DMS53 treated with DMSO at 0.1 percent for 48 hours (cell line): ENCODE data around the gene SLC4A9.

ENCODE experiments used
- DNase-seq: peaks from one replicate; lab custom pipeline; 2025; ENCODE audit not compliant: unreplicated experiment; lab: John Stamatoyannopoulos, UW

Gene SLC4A9

DNA sequence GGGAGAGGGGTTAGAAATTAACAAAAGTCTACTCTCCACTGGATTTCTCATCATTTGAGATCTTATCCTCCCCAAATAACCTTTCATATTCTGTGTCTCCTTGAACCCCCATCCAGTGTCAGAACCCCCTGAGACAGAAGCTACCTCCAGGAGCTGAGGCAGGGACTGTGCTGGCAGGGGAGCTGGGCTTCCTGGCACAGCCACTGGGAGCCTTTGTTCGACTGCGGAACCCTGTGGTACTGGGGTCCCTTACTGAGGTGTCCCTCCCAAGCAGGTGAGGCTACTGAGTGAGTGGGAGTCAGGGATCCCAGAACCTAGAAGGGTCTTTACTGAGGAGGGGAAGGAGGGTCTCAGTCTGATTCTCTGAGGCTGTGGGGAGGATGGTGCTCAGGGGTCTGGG, 1.9 kb downstream of the SLC4A9 start:
- no peak for DNase-seq

DNA sequence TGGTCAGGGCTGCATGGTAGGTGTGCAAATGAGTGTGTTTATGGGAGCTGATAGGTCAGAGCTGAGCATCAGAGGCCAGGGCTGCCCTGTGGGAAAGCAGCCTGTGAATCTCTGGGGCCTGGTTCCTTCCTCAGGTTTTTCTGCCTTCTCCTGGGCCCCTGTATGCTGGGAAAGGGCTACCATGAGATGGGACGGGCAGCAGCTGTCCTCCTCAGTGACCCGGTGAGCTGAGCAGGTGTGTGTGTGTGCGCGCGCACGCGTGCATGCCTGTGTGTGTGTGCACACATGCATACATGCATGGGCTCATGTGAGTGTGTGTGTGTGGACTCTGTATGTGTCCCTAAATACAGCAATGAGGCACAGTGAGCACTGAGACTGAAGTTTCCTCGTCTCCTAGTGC, 2.3 kb downstream of the SLC4A9 start:
- no peak for DNase-seq

DNA sequence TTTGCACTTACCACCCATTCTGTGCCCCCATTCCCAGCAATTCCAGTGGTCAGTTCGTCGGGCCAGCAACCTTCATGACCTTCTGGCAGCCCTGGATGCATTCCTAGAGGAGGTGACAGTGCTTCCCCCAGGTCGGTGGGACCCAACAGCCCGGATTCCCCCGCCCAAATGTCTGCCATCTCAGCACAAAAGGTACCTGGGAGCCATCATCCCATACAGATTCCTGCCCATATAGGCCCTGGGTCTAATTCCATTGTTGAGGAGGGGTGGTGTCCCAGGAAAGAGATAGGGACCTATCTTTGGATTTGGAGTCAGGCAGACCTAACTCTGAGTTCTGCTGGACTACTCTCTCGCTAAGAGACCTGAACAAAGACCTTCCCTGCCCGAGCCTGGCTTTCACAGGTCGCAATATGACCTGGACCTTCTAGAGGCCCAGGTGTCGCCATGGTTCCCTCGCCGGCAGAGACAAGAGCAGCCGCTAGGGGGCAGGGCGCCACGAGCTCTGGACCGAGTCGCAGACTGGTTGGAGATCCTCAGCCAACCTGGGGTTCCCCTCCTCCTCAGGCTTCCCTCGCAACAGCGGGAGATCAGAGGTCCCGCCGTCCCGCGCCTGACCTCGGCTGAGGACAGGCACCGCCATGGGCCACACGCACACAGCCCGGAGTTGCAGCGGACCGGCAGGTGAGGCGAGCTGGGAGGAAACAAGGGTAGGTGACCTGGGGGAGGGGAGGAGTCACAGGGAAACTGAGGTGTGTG, 3.1 kb downstream of the SLC4A9 start:
- peak; percentile 61 for DNase-seq

DNA sequence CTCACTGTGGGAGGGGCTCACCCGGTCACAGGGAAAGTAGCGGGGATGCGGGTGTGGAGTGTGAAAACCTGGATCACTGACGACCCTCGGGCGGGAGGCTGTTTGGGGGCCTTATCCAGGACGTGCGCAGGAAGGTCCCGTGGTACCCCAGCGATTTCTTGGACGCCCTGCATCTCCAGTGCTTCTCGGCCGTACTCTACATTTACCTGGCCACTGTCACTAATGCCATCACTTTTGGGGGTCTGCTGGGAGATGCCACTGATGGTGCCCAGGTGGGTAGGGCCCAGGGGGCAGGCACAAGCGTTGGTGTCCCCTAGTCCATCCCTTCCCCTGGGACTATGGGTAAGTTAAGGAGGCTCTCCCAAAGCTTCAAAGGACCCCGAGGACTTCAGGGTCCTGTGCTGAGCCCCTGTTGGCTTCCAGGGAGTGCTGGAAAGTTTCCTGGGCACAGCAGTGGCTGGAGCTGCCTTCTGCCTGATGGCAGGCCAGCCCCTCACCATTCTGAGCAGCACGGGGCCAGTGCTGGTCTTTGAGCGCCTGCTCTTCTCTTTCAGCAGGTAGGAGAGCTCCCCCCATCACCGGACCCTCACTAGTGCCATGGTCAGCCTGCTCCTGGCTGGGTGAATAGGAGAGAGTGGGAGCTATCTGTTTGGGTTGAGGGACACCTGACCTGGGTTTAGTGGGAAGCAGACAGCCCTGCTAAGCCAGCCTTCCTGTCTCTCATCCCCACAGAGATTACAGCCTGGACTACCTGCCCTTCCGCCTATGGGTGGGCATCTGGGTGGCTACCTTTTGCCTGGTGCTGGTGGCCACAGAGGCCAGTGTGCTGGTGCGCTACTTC, 3.9 kb downstream of the SLC4A9 start:
- DNase-seq: no peak

DNA sequence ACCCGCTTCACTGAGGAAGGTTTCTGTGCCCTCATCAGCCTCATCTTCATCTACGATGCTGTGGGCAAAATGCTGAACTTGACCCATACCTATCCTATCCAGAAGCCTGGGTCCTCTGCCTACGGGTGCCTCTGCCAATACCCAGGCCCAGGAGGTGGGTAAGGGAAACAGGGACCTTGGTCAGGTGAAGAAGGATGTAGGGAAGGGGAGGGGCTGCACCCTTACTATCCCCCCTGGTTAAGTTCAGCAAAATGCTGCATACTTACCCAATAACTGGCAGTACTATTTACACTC, 4.4 kb downstream of the SLC4A9 start:
- DNase-seq: no peak

DNA sequence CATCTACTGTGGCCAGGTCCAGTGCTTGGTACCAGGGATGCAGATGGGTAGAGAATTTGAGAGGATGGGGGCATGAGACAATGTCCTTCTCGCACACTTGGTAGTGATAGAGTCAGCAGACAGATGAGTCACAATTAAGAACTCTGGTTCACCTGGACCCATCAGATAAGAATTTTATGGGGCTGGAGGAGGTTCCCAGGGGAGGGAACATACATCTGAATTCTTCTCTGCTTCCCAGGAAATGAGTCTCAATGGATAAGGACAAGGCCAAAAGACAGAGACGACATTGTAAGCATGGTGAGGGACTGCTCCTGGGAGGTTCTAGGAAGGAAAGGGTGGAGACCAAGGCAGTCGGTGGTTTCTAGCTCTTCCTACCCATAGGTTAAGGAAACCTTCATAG, 5.3 kb downstream of the SLC4A9 start:
- DNase-seq: no peak

DNA sequence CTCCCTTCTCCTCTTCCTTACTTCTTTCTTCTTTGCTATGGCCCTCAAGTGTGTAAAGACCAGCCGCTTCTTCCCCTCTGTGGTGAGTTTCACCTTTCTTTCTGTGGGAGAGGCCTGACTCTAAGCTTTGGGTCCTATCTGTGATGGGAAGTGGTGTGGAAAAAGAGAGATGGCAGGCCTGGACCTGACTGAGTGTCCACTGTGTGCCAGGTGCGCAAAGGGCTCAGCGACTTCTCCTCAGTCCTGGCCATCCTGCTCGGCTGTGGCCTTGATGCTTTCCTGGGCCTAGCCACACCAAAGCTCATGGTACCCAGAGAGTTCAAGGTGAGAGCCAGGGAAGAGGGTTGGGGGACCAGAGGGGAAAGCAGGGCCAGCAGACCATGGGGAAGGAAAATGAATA, 5.9 kb downstream of the SLC4A9 start:
- DNase-seq: no peak

DNA sequence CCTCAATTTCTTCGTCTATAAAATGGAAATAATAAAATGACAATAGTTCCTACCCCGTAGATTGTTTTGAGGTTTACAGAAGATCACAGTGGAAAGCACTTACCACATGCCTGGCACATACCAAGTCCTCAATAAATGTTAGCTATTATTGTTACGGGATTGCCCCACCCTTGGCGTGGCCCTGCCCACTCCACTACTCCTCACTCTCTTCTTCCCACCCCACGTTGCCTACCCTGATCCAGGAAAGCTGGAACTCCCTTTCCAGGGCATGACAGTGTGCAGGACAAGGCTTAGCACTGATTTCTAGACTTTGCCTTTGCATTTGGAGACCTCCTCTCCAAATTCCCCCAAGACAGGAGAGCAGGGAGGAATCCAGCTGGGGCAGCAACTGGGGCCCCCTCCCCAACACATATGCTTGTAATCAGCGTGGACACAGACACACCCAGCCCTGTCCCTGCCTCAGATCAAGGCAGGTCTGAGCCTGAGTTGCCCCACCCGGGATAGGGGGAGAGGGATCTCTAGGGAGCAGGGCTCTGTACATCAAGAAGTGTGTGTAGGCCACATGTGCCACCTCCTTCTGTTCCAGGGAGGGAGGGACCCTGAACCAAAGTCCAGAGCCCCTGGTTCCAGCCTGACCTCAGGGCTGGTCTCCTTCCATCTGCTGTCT, 6.7 kb downstream of the SLC4A9 start:
- no peak for DNase-seq

DNA sequence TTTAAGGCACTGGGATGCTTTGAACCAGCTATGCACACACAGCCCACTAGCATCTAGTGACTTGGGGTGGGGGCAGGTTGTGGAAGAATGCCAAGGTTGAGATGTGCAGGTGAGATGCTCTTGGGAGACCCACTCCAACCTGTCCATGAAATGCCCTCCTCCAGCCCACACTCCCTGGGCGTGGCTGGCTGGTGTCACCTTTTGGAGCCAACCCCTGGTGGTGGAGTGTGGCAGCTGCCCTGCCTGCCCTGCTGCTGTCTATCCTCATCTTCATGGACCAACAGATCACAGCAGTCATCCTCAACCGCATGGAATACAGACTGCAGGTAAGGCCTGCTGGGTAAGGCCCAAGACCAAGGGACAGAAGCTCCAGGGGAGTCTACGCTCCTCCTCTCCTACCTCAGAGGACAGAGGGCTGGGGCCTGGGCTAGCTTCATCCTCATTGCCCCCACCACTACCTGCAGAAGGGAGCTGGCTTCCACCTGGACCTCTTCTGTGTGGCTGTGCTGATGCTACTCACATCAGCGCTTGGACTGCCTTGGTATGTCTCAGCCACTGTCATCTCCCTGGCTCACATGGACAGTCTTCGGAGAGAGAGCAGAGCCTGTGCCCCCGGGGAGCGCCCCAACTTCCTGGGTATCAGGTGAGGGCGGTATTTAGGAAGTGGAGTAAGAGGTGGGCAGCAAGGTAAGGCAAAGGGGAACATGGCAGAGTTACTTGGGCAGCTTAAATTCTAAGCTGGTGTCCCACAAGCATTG, 7.4 kb downstream of the SLC4A9 start:
- DNase-seq: no peak

DNA sequence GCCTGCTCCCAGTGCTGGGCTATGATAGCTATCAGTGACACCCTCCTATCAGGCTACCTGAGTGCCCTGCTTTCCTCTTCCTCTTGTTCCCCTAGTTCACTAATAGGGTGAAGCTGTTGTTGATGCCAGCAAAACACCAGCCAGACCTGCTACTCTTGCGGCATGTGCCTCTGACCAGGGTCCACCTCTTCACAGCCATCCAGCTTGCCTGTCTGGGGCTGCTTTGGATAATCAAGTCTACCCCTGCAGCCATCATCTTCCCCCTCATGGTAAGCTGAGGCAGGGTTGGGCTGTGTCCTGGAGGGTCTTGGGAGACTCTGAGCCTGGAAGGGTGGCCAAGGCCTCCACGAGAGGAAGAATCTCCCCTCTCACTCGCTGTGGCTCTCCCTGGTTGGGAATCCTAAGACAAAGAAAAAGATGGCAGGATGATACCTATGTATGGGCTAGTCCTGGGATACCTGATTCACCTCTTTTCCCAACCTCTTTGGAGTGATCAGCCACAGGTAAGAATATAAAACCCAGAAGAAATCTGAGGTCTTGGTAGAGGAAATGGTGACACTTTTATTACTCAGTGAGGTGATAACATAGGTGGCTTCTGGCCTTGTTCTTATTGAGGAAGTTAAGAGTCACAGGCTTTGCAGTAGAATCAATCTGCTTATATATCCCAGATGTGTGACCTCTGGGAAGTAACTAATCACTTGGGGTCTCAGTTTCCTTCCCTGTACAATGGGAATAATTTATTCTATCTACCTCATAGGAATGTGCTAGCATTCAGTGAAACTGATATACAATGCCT, 11.6 kb downstream of the SLC4A9 start:
- DNase-seq: no peak

DNA sequence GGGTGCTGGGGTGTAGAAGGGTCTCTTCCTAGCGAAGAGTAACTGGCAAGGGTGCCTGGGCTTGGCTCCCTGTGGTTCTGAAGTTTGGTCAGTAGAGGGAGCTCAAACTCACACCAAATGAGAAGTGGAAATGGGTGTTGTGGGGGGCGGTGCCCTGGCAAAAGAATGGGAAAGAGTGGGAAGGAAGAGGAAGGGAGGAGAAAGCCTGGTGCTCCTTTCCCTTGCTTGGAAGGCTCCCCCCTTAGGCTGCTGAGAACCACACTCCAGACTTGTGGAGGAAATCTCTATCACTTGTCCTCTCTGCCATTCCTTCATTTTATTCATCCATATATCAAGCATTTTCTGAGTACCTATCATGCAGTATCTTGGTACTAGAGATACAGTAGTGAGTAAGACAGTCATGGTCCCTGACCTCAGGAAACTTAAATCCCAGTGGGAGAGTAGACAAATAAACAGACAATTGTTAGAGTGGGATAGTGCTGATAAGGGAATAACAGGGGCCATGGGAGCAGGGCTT, 13.0 kb downstream of the SLC4A9 start:
- peak; percentile 38 for DNase-seq

DNA sequence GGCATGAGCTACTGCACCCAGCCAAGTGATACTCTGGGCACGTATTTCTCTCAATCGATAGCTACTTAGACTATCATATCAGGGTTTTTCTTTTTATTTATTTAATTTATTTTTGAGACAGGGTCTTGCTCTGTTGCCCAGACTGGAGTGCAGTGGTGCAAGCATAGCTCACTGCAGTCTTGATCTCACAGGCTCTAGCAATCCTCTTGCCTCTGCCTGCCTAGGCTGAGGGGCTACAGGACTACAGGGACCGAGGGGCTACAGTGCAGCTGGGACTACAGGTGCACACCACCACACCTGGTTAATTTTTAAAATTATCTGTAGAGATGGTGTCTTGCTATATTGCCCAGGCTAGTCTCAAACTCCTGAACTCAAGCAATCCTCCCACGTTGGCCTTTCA, 21.4 kb downstream of the SLC4A9 start:
- DNase-seq: no peak

DNA sequence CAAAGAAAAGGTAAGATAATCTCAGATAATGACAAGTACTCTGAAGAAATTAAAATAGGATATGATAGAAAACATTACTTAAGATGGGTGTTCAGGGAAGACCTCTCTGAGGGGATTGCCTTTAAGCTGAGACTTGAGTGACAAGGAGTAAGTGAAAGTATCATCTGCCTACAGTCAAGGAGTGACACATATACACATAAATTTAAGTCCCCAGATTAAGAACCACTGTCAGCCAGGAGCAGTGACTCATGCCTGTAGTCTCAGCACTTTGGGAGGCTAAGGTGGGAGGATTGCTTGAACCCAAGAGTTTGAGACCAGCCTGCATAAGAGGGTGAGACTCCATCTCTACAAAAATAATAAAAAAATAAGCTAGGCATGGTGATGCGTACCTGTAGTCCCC, 22.0 kb downstream of the SLC4A9 start:
- DNase-seq: no peak

DNA sequence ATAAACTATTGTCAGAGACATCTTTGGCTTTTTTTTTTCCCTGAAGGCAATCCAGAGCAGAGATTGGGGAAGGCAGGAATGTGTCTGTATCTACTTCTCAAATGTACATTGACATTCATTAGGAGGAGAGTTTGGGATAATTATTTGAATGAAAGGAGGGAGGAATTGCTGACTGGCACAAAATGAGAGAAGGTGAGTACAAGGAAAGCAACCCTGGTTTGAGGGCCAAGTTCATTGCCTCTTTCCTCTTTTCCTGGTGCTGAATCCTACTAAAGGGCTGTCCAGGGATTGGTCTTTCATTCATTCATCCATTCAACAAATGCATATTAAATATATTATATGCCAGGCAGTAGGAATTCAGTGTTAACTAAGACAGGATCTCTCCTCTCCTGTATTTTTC, 22.9 kb downstream of the SLC4A9 start:
- DNase-seq: no peak

DNA sequence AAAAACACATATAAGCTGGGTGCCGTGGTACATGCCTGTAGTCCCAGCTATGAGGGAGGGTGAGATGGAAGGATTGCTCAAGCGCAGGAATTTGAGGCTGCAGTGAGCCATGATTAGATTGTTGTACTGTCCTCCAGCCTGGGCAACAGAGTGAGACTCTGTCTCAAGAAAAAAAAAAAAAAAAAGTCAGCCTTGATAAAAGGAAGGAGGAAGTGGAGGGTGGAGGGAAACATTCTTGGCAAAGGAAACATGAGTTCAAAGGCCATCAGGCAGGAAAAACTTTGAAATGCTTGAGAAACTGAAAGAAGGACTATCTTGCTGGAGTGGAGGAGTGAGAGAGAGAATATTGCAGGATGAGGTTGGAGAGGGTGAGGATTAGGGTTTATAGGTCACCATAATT, 23.3 kb downstream of the SLC4A9 start:
- no peak for DNase-seq

DNA sequence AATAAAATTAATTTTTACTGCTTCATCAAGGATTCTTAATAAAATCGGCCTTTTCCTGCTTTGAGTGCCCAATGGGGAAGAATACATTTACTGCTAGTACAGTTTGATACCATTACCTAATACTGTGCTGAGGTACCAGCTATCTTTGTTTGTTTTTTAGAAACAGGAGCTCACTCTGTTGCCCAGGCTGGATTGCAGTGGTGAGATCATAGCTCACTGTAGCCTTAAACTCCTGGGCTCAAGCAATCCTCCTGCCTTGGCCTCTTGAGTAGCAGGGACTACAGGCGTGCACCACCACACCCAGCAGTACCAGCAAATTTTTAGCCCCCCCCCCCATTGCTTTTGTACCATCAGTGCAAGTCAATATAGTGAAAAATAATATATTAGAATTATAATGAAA, 28.1 kb downstream of the SLC4A9 start:
- DNase-seq: no peak

DNA sequence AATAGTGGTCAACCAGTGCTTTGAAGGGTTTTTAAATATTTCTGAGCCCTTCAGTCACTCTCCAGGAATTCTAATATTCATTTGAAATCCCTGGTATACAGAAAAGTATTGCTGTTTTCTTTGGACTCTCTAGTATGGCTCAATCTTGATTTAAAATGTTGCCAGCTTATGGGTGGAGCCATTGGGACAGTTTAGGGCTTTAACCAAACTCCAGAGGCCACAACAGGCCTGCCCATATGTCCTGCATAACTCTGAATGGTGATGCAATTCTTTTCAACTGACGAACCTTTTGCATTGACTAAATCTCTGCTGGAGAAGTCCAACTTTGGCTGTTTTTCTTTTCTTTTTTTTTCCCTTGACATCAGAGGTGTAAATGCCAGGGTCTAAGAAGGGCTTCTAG, 31.3 kb downstream of the SLC4A9 start:
- DNase-seq: no peak

DNA sequence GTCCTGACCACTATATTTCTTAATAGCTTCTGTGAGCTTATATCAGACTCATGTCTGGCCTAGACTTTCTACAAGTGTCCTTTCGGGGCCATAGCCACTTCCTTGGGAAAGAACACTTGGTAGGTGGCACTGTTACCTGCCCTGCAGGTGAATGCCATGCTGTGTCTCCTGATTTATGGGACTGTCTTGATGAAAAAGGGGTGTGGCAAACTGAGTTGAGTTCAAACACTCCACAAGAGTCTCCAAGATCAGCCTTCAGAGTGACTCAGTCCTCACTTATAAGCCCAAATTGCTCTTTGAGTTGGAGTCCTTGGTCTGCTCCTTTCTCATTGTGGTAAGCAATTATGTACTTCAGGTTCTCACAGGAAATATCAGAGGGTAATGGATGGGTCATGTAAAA, 31.7 kb downstream of the SLC4A9 start:
- DNase-seq: no peak

DNA sequence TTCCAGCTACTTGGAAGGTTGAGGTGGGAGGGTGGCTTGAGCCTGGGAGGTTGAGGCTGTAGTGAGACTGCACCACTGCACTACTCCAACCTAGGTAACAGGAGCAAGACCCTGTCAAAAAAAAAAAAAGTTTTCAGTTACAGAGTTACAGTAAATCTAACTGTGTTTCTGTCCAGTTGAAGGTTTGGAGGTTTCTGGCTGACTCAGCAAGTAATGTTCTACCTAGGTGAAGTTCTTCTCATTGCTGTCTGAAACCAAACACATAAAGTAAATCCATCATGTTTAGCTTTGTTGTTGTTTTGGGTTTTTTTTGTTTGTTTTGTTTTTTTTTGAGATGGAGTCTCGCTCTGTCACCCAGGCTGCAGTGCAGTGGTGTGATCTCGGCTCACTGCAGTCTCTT, 33.7 kb downstream of the SLC4A9 start:
- no peak for DNase-seq

DNA sequence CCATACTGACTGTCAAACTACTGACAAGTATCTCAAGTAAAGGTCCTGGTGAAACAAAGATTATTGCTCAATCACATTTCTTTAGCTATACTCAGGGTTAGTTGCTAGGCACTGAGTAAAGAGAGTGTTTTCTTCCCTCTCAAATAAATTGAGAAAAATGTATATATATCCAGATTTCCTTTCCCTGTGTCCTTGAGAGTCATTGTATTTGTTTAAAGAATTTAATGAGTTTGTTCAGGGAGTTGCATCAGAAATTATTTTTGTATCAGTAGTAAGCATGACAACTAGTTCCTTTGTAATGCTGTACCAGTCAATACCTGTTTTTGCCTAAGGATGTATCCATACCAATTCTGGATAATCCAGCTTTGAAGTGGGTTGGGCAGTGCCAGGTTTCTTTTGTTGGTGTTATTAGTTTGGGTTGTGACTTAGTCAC, 38.4 kb downstream of the SLC4A9 start:
- peak; percentile 44 for DNase-seq
